Endothelial cell of umbilical vein (primary cell): Measurements from ENCODE around the gene COL26A1. TPM values are rescaled to one million over a fixed set of nuclear protein-coding genes. Genes with fewer than 3 reads are reported as not detected.
A peak's percentile ranks its signal among the peaks of the same experiment; 100 is the strongest.

ENCODE experiments used
- BruUV-seq: library from RNA; stranded (reverse); fragments of 400-500 nt; replicated peaks from 2 replicates; lab custom pipeline; 2021; lab: Mats Ljungman, UMichigan
- CTCF ChIA-PET: fragments of 300-600, 350-600 bp; sonication (Branson Sonifier 250); formaldehyde crosslinking; loops from one replicate; lab custom pipeline; 2021; ENCODE audit warnings: antibody characterized with exemption, inconsistent platforms; lab: Charles Lee
- POLR2A ChIA-PET: fragments of 300-600, 350-600 bp; sonication (Branson Sonifier 250); formaldehyde crosslinking; loops from one replicate; lab custom pipeline; 2021; ENCODE audit warnings: antibody characterized with exemption, inconsistent platforms; lab: Charles Lee
- DNase-seq: peaks from one replicate; pipeline ENCODE4 v3.0.0-alpha.2; 2011; ENCODE audit warnings: low read depth, low spot score
- FAIRE-seq: peaks from 2 replicates; lab custom pipeline; 2011; peaks lifted over from hg19 to GRCh38; lab: Jason Lieb, UNC
- H2AFZ ChIP-seq: 2 replicates; pipeline ENCODE4 v1.6.0; 2012; ENCODE audit warnings: low read depth, low read length, control low read depth, inconsistent platforms
- H3K27ac ChIP-seq: 2 replicates; pipeline ENCODE4 v1.5.1; 2011; ENCODE audit warnings: low read depth, mild to moderate bottlenecking, control low read depth, low read length, moderate library complexity; ENCODE audit not compliant: insufficient read depth
- H3K27me3 ChIP-seq, 2 experiments: 2 replicates each; pipeline versions ENCODE4 v1.6.0 to v1.6.1; 2011; ENCODE audit warnings: low read length in 2 of 2, mixed read lengths in 1 of 2; ENCODE audit not compliant: control insufficient read depth in 2 of 2, insufficient read depth in 2 of 2
- H3K36me3 ChIP-seq, 2 experiments: 2 replicates in 1 of 2; 3 replicates in 1 of 2; pipeline ENCODE4 v1.5.1; 2011; ENCODE audit warnings: low read length in 2 of 2, mild to moderate bottlenecking in 1 of 2, moderate library complexity in 1 of 2; ENCODE audit not compliant: control insufficient read depth in 2 of 2, insufficient read depth in 2 of 2; ENCODE audit errors: extremely low read depth in 1 of 2
- H3K4me1 ChIP-seq: 3 replicates; pipeline ENCODE4 v1.5.1; 2011; ENCODE audit warnings: mild to moderate bottlenecking, low read length; ENCODE audit not compliant: control insufficient read depth, insufficient read depth; ENCODE audit errors: extremely low read depth
- H3K4me2 ChIP-seq: 2 replicates; pipeline ENCODE4 v1.6.1; 2011; ENCODE audit warnings: low read length, control low read depth, mixed read lengths; ENCODE audit not compliant: insufficient read depth
- H3K4me3 ChIP-seq, 3 experiments: fragments of 200-600 bp in 1 of 3; sonication (generic), shearing (Covaris generic) in 1 of 3; replicated peaks in 1 of 3; 2 replicates each; pipeline ENCODE4 v1.5.1; 2011 to 2016; ENCODE audit warnings: control low read depth in 3 of 3, low read length in 3 of 3, mild to moderate bottlenecking in 2 of 3, inconsistent platforms in 1 of 3, low read depth in 1 of 3, moderate library complexity in 1 of 3; ENCODE audit not compliant: insufficient read depth in 1 of 3
- H3K79me2 ChIP-seq: 2 replicates; pipeline ENCODE4 v1.6.0; 2012; ENCODE audit warnings: low read length, inconsistent platforms; ENCODE audit not compliant: control insufficient read depth, insufficient read depth
- H3K9ac ChIP-seq: replicated peaks from 2 replicates; pipeline ENCODE3; 2011; ENCODE audit warnings: low read length, control low read depth; ENCODE audit not compliant: insufficient read depth; ENCODE audit errors: extremely low read depth
- H3K9me1 ChIP-seq: replicated peaks from 3 replicates; pipeline ENCODE4 v1.6.0; 2011; ENCODE audit warnings: mild to moderate bottlenecking, low read length; ENCODE audit not compliant: control insufficient read depth, insufficient read depth; ENCODE audit errors: extremely low read depth
- H3K9me3 ChIP-seq: replicated peaks from 2 replicates; pipeline ENCODE4 v1.5.1; 2012; ENCODE audit warnings: low read length, inconsistent platforms; ENCODE audit not compliant: control insufficient read depth, insufficient read depth
- H4K20me1 ChIP-seq: replicated peaks from 2 replicates; pipeline ENCODE3; 2011; ENCODE audit warnings: mild to moderate bottlenecking, low read length; ENCODE audit not compliant: control insufficient read depth, insufficient read depth; ENCODE audit errors: extremely low read depth
- CTCF ChIP-seq, 2 donors: IDR thresholded peaks; 1 replicate in 1 of 2; 2 replicates in 1 of 2; pipeline ENCODE4 v1.5.1; 2011; ENCODE audit warnings: low read length in 2 of 2, mild to moderate bottlenecking in 2 of 2, moderate library complexity in 2 of 2, control low read depth in 1 of 2, inconsistent platforms in 1 of 2, low read depth in 1 of 2; ENCODE audit not compliant: insufficient read depth in 1 of 2; ENCODE audit errors: extremely low read depth in 1 of 2
- EZH2 ChIP-seq: IDR thresholded peaks from 2 replicates; pipeline ENCODE4 v1.6.1; 2012; ENCODE audit warnings: borderline replicate concordance, low read depth, mild to moderate bottlenecking, moderate library complexity, low read length, inconsistent platforms; ENCODE audit not compliant: severe bottlenecking
- FOS ChIP-seq: IDR thresholded peaks from 2 replicates; pipeline ENCODE4 v1.6.1; 2011; ENCODE audit warnings: mild to moderate bottlenecking, low read length, moderate library complexity, borderline replicate concordance; ENCODE audit not compliant: insufficient read depth
- GATA2 ChIP-seq: IDR thresholded peaks from 2 replicates; pipeline ENCODE4 v1.7.0; 2011; ENCODE audit warnings: low read depth, mild to moderate bottlenecking, moderate library complexity, mixed read lengths, low read length; ENCODE audit not compliant: insufficient read length, insufficient read depth
- JUN ChIP-seq: IDR thresholded peaks from 2 replicates; pipeline ENCODE4 v1.6.1; 2011; ENCODE audit warnings: borderline replicate concordance, low read depth; ENCODE audit not compliant: insufficient read length, insufficient read depth
- MAX ChIP-seq: IDR thresholded peaks from 2 replicates; pipeline ENCODE4 v1.6.1; 2011; ENCODE audit not compliant: insufficient read depth, insufficient read length
- MYC ChIP-seq: IDR thresholded peaks from one replicate; pipeline ENCODE4 v1.6.1; 2011; ENCODE audit warnings: mild to moderate bottlenecking, low read depth, low read length
- POLR2A ChIP-seq: IDR thresholded peaks from 2 replicates; pipeline ENCODE4 v1.6.1; 2012; ENCODE audit warnings: low read depth, mild to moderate bottlenecking, control low read depth, low read length
- POLR2AphosphoS5 ChIP-seq: IDR thresholded peaks from 2 replicates; pipeline ENCODE4 v1.6.1; 2012; ENCODE audit warnings: low read depth, mild to moderate bottlenecking, control low read depth, low read length, moderate library complexity; ENCODE audit not compliant: insufficient read depth
- dilution Hi-C: fragments of 300-500 bp; cut with MboI; formaldehyde crosslinking; loops from one replicate; pipeline ENCODE4 v1.15.0; 2019; ENCODE audit warnings: low sequenced_read_pairs; ENCODE audit not compliant: extremely low pct_ligation_motif_present
- intact Hi-C: fragments of 100-400 bp; cut with micrococcal nuclease; formaldehyde crosslinking; loops from one replicate; pipeline ENCODE4 v1.10.0; 2022
- polyA plus RNA-seq, 4 experiments: library from polyadenylated mRNA; depleted of rRNA in 3 of 4; stranded (reverse) in 3 of 4; unstranded in 1 of 4; fragments of >200 nt; gene quantifications; 2 replicates each; pipeline versions ENCODE4 v1.2.1 to v1.2.3, GENCODE V29; 2011 to 2012; ENCODE audit warnings: missing spikeins in 1 of 4
- total RNA-seq: library from RNA; stranded (reverse); gene quantifications from 2 replicates; pipeline ENCODE4 v1.2.3, GENCODE V29; 2021

COL26A1 gene
- total and polyA plus RNA-seq, 2 donors (not counting 3 experiments of a cell fraction or from before 2014, with no cell fraction given) = not detected

DNA sequence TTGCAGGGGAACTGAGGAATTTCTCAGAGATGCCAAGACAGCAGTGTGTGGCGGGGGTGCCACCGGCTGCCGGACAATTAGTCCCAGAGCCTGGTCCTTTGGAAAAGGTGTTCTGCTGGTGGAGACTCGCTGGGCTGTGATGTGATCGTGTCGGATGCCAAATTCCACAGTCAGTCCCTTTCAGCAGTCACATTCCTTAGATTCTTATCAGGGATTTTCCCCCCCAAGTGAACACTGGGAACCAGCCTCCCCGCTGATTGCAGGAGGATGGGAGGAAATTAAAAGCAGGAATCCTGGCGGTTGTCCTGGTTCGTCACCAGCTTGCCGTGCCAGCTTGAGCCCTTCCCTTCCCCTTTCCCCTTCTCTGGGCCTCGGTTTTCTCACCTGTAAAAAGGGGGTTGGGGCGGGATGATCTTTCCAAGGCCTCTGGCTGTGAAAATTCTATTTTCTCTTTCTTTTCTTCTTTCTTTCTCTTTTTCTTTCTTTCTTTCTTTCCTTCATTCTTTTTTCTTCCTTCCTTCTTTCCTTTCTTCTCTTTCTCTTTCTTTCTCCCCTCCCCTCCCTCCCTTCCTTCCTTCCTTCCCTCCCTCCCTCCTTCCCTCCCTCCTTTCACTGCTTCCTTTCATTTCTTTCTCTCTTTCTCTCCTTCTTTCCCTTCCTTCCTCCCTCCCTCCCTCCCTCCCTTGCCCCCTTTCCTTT, 39.6 kb downstream of the COL26A1 start:
- H3K79me2 ChIP-seq = no peaks in the 10 kb centered on the region
- H3K27ac ChIP-seq = no peak overlapping the region
- DNase-seq (peak; percentile 14), FAIRE-seq (peak; percentile 59)
- no peaks in the 10 kb centered on the region for H3K36me3 ChIP-seq
- no peaks in the 10 kb centered on the region for H3K9me1 ChIP-seq
- H3K4me1 ChIP-seq = peaks cover 3% of the 10 kb centered on the region
- no peak overlapping the region for H2AFZ ChIP-seq
- CTCF ChIA-PET = no interaction called here
- no peak overlapping the region for H3K9ac ChIP-seq
- H3K4me2 ChIP-seq = no peak overlapping the region
- H4K20me1 ChIP-seq = no peaks in the 10 kb centered on the region
- dilution Hi-C loops (no loop called here), intact Hi-C loops (no loop called here)
- peaks cover 4 to 9% of the 10 kb centered on the region in 2 experiments for H3K27me3 ChIP-seq
- BruUV-seq = no TSS peak
- H3K4me3 ChIP-seq = no peak overlapping the region
- TF ChIP-seq JUN (no peak), GATA2 (peak; percentile 64), POLR2AphosphoS5 (no peak), MAX (no peak), EZH2 (peak; percentile 31), MYC (no peak), FOS (no peak), CTCF (IDR thresholded peaks at IDR 0.05; ENCODE audit: extremely low read depth in 1 of 2, insufficient read depth in 1 of 2, low read depth in 1 of 2, low read length in 2 of 2) (no peak), POLR2A (no peak)
- H3K9me3 ChIP-seq = no peaks in the 10 kb centered on the region
- POLR2A ChIA-PET = no interaction called here
